Effector memory CD8-positive, alpha-beta T cell (primary cell): ENCODE data around the gene TOX2.

Experiments
- ATAC-seq: fragments of 150-1000 bp; cut with Tn5 transposase; replicated peaks from 2 replicates; pipeline ENCODE4 v1.10.0; 2021; ENCODE audit warnings: mild to moderate bottlenecking, moderate library complexity
- DNase-seq, 3 experiments: peaks; one replicate each; pipeline ENCODE4 v3.0.0; 2021
- H3K27ac Mint-ChIP-seq, 2 donors: one replicate each; pipeline ENCODE4 v1.8.0; 2022; ENCODE audit warnings: mild to moderate bottlenecking in 2 of 2, mixed read lengths in 2 of 2, moderate library complexity in 2 of 2
- H3K27me3 Mint-ChIP-seq, 2 donors: one replicate each; pipeline ENCODE4 v1.8.0; 2022; ENCODE audit warnings: mixed read lengths in 2 of 2
- H3K36me3 Mint-ChIP-seq: one replicate; pipeline ENCODE4 v1.8.0; 2022; ENCODE audit warnings: mild to moderate bottlenecking, moderate library complexity, mixed read lengths; ENCODE audit not compliant: insufficient read depth
- H3K4me1 Mint-ChIP-seq, 2 donors: one replicate each; pipeline ENCODE4 v1.8.0; 2022; ENCODE audit warnings: low read depth in 2 of 2, mixed read lengths in 2 of 2
- H3K4me3 Mint-ChIP-seq, 2 donors: one replicate each; pipeline ENCODE4 v1.8.0; 2022; ENCODE audit warnings: mild to moderate bottlenecking in 2 of 2, mixed read lengths in 2 of 2, moderate library complexity in 2 of 2
- H3K9me3 Mint-ChIP-seq, 2 donors: one replicate each; pipeline ENCODE4 v1.8.0; 2022; ENCODE audit warnings: mixed read lengths in 2 of 2

Gene TOX2

DNA sequence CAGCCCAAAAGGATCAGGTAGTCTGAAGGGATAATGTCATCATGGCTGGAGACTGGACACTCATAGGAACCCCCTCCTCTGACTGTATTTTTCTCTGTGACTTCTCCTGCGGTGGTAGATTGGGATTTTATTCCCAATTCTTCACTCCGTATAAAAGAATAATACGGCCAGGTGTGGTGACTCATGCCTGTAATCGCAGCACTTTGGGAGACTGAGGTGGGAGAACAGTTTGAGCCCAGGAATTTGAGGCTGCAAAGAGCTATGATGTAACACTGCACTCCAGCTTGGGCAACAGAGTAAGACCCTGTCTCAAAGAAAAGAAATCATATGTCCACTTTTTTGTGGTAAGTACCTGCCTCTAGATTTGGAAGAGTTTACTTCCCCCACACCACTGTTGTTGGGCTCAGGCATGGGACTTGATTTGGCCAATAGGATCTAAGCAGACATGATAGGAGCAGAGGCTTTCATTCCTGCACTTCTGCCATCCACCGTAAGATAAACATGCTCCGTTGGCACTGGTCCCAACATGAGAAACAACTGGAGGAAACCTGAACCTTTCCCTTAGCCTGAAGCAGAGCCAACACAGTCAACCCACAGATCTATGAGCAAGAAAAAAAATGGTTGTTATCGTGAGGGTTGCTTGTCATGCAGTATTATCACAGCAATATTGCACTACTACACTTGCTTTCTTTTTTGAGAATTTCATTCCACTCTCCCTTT, 190.3 kb downstream of the TOX2 start:
- no peak overlapping the region for H3K27ac Mint-ChIP-seq
- DNase-seq: no peak

DNA sequence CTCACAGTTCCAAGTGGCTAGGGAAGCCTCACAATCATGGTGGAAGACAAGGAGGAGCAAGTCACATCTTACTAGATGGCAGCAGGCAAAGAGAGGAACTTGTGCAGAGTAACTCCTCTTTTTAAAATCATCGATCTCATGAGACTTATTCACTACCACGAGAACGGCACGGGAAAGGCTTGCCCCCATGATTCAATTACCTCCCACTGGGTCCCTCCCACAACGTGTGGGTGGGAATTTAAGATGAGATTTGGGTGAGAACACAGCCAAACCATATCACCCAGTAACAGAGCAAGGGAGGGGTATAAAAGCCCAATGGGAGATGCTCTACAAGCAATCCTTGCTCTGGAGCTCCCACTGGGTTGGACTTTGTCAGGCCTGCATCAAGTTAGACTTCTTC, 192.0 kb downstream of the TOX2 start:
- H3K36me3 Mint-ChIP-seq: no peaks in the 10 kb centered on the region
- no peaks in the 10 kb centered on the region for H3K4me1 Mint-ChIP-seq
- peaks cover 0 to 2% of the 10 kb centered on the region in 2 donors for H3K9me3 Mint-ChIP-seq
- DNase-seq (no peak), ATAC-seq (no peak)
- peaks cover 79 to 100% of the 10 kb centered on the region in 2 donors for H3K27me3 Mint-ChIP-seq
- no peak overlapping the region for H3K4me3 Mint-ChIP-seq
- H3K27ac Mint-ChIP-seq: no peak overlapping the region

More for the DNA sequence above, 190.3 kb downstream of the TOX2 start:
- Mint-ChIP-seq H3K36me3 (no peaks in the 10 kb centered on the region), H3K27me3 (peaks cover 91 to 100% of the 10 kb centered on the region in 2 donors), H3K4me1 (no peaks in the 10 kb centered on the region), H3K4me3 (no peak overlapping the region), H3K9me3 (peaks cover 0 to 2% of the 10 kb centered on the region in 2 donors)
- no peak for ATAC-seq

DNA sequence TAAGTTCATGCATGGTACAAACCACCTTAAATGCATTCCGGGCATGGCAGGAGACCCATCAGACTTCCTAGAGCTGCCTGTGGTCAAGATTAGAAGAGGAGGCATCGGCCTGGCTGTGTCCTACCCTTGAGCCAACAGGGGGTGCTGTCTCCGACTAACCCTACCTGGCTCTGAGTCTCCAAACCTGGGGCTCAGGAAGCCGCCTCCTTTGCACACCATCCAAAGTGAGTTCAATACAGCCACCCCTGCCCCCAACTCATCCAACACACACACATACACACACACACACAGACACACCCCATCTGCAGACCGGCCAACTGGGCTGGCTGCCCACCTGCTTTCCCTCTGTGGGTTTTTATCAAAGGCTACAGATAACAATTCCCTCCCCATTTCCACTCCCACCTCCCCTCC, 195.3 kb downstream of the TOX2 start:
- no peak for ATAC-seq
- H3K27me3 Mint-ChIP-seq: peaks cover 61 to 100% of the 10 kb centered on the region in 2 donors
- H3K27ac Mint-ChIP-seq: no peak overlapping the region
- no peaks in the 10 kb centered on the region for H3K4me1 Mint-ChIP-seq
- DNase-seq: no peak
- H3K36me3 Mint-ChIP-seq: no peaks in the 10 kb centered on the region
- H3K4me3 Mint-ChIP-seq: no peak overlapping the region
- peaks cover 0 to 2% of the 10 kb centered on the region in 2 donors for H3K9me3 Mint-ChIP-seq

DNA sequence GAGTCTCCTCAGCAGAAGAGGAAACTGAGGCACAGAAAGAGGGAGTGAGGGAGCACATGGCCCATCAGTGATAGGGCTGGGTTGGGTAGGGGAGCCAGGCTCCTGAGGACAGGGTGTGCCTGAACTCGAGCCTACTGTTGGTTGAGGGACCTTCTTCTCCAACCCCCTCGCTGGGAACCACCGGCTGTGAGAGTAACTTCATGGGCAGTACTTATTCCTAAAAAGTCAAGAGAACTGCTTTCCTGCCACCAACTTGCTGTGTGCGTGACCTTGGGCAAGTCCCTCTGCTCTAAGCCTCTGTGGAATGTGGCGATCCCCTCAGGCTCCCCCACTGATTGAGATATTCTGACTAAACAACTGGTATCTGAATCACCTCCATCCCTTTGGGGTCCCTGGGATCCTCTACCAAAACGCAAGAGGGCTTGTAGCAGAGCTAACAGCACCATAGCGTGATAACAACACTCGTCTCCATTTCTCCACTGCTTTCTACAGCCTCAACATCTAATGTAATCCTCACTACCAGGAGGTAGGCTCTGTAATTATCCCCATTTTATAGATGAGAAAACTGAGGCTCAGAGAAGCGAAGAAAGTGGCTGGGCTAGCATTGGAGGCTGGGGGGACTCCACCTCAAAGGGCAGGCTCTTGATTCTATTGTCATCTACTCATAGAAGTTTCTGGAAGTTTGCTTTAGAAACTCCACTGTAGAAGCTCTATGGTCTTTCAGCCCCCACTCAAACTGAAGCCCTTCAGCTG, 196.3 kb downstream of the TOX2 start:
- peaks cover 57 to 99% of the 10 kb centered on the region in 2 donors for H3K27me3 Mint-ChIP-seq
- no peak overlapping the region for H3K27ac Mint-ChIP-seq
- H3K36me3 Mint-ChIP-seq: no peaks in the 10 kb centered on the region
- no peak overlapping the region for H3K4me3 Mint-ChIP-seq
- ATAC-seq: no peak
- H3K9me3 Mint-ChIP-seq: peaks cover 0 to 2% of the 10 kb centered on the region in 2 donors
- no peak for DNase-seq
- no peaks in the 10 kb centered on the region for H3K4me1 Mint-ChIP-seq

DNA sequence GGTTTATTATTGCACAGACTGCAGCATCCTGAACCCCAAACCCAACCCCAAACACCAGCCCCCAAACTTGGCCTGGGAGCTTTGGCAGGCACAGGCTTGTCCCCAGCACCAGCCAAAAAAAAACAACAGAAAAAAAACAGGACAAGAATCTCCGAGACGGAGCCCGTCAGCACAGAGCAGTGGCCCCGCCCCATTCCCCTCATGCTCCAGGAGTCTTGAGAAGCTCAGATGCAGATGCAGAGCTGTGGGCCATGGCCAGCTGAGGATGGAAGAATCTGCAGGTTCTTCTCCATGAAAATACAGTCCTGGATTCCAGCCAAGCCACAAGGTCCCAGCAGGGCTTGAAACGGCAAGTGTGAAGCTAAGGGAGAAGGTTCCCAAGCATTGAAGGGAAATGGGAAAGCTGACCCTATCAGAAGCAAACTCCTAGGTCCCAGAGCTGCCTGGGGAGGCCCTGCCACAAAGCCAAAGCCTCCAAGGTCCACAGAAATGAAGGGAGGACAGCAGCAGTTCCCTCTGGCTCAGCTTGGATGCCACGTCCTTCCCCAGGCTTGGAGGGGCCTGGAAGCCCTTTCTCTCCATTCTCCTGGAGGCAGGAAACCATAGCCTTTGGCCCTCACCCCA, 197.2 kb downstream of the TOX2 start:
- DNase-seq (no peak), ATAC-seq (no peak)
- Mint-ChIP-seq H3K9me3 (peaks cover 0 to 2% of the 10 kb centered on the region in 2 donors), H3K4me3 (no peak overlapping the region), H3K4me1 (peaks cover 0 to 4% of the 10 kb centered on the region in 2 donors), H3K36me3 (no peaks in the 10 kb centered on the region), H3K27me3 (peaks cover 55 to 99% of the 10 kb centered on the region in 2 donors), H3K27ac (no peak overlapping the region)

DNA sequence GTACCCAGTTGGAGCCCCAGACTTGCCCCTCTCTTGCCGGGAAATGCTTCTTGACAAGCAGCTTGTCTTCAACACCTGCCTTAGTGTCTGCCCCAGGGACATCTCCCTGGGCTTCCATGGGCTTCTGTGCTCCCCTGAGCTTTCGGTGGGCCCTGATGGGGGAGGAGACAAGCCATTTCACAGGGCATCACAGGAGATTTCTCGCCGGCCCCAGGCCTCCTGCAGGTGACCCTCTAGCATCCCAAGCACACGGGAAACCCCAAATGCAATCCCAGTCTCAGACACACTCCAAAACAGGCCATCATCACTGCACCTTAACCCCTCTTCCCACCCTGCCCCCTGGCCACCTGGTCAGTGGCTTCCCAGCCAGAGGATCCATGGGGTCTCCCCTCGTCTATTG, 197.8 kb downstream of the TOX2 start:
- H3K36me3 Mint-ChIP-seq: no peaks in the 10 kb centered on the region
- H3K9me3 Mint-ChIP-seq: peaks cover 0 to 1% of the 10 kb centered on the region in 2 donors
- H3K27me3 Mint-ChIP-seq: peaks cover 53 to 99% of the 10 kb centered on the region in 2 donors
- no peak for ATAC-seq
- H3K4me3 Mint-ChIP-seq: no peak overlapping the region
- H3K4me1 Mint-ChIP-seq: peaks cover 0 to 4% of the 10 kb centered on the region in 2 donors
- no peak for DNase-seq
- no peak overlapping the region for H3K27ac Mint-ChIP-seq

DNA sequence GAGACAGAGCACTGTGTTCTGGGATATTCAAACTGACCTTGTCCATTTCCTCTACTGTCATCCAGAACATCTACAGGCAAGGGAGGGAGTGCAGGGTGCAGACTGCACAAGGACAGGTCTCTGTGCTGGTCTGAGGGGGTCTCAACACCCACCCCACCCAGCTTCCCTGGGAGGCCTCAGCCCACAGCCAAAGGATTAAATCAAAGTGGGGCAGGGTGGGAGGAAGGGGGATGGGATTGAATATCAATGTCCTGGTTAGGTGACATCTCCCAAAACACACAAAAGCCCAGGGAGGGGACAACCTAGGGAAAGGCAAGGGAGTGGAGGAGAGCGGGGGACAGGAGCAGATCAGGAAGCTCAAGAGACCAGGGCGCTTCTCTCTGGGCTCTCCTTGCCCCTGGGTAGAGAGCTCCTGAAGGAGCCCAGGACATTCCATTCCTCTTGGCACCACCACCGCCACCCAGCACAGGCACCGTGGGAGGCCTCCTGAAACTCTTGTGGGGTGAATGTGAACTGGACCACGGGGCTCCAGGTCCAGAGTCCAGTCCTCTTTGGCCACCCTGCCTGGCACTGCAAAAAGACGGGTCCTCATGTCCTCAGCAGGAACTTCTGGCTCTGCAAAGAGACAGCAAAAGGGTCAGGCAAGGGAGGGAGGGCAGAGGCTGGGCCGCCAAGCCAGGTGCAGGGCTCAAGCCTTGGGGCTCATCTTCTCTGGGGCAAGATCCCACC, 198.4 kb downstream of the TOX2 start:
- H3K9me3 Mint-ChIP-seq: no peaks in the 10 kb centered on the region
- no peak overlapping the region for H3K4me3 Mint-ChIP-seq
- ATAC-seq (no peak), DNase-seq (no peak)
- H3K27ac Mint-ChIP-seq: no peak overlapping the region
- H3K27me3 Mint-ChIP-seq: peaks cover 53 to 99% of the 10 kb centered on the region in 2 donors
- no peaks in the 10 kb centered on the region for H3K36me3 Mint-ChIP-seq
- peaks cover 0 to 4% of the 10 kb centered on the region in 2 donors for H3K4me1 Mint-ChIP-seq

DNA sequence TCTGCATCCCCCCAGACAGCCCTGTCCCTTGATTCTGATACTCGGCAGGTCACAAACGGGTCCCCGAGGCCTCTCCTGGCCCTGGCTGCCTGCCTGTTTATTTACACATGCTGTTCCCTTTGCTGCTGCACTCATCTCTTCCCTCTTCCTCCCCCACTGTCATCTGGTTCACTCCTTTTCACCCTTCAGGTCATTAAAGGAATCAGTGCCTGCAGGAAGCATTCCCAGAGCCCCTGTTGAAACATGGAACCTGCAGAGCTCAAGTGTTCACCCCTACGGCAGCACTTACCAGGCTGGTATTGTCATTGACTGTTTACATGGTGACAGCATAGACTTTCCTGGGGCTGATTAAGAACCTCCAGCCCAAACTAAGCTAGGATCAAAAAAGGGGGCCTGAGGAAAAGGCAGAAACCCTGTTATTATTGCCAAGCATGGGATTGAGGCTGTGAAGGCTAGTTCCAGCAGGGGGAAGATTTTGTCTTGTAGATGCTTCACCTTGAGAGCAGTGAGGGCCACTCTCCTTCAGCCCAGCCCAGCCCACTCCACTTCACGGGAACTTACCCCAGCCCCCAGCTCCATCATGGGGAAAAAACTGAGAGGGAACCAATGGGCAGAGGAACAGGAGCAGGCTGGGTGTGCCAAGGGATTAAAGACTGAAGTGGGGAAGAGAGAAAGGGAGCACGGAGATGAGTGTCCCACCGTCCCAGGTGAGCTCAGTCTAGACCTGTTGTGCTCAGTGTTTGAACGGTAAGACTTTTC, 199.1 kb downstream of the TOX2 start:
- Mint-ChIP-seq H3K27me3 (peaks cover 53 to 99% of the 10 kb centered on the region in 2 donors), H3K27ac (no peak overlapping the region), H3K4me1 (peaks cover 0 to 4% of the 10 kb centered on the region in 2 donors), H3K4me3 (no peak overlapping the region), H3K9me3 (no peaks in the 10 kb centered on the region), H3K36me3 (peaks cover 4% of the 10 kb centered on the region)
- DNase-seq (no peak), ATAC-seq (no peak)

DNA sequence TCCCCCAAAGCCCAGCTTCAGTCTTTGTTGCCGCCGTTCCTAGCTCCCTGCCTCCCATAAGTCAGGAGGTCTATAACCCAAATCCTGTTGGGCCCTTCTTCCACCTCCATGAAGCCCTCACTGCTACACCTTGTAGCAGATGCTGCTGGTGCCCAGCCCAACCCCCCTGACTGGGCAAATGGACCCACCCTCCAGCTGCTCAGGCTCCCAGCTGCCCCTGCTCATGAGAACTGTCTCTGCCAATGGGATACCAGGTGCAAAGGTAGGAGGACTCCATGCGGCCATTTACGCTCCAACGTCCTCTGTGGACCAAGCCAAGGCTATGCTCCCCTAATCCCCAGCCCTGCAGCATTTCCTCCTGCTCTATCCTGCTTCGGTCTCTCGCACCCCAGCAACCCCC, 200.5 kb downstream of the TOX2 start:
- H3K4me3 Mint-ChIP-seq: no peak overlapping the region
- ATAC-seq (no peak), DNase-seq (no peak)

DNA sequence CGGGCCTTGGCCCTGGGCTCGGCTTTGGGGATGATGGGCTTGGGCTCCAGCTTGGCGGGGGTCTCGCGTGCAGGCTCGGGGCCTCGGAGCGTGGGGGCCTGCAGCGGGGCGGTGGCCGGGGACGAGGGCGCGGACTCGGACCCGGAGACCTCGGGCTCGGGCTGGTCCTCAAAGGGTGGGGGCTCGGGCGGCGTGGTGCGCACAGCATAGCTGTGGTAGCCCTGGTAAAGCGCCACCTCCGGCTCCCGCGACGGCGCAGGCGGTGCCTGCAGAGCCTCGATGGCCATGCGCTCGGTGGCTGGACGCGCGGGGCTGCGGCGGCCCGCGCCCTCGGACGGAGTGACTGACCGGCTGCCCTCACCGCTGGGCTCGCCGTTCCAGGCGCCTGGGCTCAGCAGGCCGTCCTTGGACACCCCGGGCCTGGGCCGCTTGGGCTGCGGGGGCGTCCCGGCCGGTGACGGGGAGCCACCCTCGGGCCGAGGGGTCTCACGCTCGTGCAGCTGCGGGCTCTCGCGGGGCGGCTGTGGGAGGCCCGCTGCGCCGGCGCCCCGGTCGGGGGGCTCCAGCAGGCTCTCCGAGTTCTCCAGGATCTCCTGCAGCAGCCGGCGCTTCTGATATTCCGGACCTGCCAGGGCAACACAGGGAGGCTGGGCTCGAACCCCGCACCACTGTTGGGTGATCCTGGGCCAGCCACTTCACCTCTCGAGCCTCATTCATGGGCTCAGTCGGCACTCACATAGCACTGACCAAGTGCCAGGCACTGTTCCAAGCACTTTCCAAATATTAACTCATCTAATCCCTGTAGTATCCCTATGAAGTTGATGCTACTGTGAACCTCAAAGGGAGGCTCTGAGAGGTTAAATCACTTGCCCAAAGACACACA, 201.4 kb downstream of the TOX2 start:
- Mint-ChIP-seq H3K27me3 (peaks cover 45 to 94% of the 10 kb centered on the region in 2 donors), H3K4me3 (no peak overlapping the region), H3K27ac (no peak overlapping the region), H3K4me1 (peaks cover 0 to 4% of the 10 kb centered on the region in 2 donors), H3K36me3 (peaks cover 4% of the 10 kb centered on the region), H3K9me3 (no peaks in the 10 kb centered on the region)
- ATAC-seq: no peak
- DNase-seq: no peak

More for the DNA sequence above, 200.5 kb downstream of the TOX2 start:
- no peaks in the 10 kb centered on the region for H3K9me3 Mint-ChIP-seq
- no peak overlapping the region for H3K27ac Mint-ChIP-seq
- peaks cover 0 to 4% of the 10 kb centered on the region in 2 donors for H3K4me1 Mint-ChIP-seq
- peaks cover 4% of the 10 kb centered on the region for H3K36me3 Mint-ChIP-seq
- H3K27me3 Mint-ChIP-seq: peaks cover 44 to 94% of the 10 kb centered on the region in 2 donors

DNA sequence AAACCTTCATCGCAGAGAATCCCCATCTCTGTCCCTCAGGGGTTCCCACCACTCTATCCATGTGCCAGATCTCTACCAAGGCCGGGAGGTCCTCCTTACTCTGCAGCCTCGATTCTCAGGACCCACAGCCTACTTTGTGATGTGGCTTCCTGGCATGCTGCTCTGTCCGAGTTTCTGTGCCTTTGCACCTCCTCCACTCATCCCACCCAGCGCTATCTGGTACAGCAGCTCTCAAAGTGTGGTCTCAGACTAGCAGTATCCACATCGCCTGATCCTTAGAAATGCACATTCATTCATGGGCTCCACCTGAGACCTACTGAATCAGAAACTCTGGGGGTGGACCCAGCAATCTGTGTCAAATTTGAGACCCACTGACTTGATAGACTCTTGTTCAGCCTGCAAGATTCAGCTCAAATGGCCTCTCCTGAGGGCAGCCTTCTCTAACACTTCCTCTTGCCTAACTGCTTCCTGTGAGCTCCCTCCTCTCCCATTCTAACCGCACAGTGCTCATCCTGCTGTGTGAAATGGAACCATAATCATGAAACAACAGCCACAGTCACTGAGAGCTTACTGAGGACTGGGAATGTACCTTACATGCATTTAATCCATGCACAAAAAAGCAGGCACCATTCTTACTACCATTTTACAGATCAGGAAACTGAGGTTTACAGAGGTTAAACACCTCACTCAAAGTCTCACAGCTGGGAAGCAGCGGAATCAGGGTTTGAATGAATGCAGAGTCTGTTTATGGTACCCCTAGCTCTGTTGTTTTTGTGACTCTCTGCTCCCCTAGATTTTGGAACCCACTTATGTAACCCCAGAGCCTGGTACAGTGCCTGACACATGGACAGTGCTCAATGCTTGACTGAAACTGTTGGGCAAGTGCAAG, 202.9 kb downstream of the TOX2 start:
- H3K4me3 Mint-ChIP-seq: no peak overlapping the region
- no peaks in the 10 kb centered on the region for H3K9me3 Mint-ChIP-seq
- H3K4me1 Mint-ChIP-seq: peaks cover 0 to 4% of the 10 kb centered on the region in 2 donors
- no peak for ATAC-seq
- peaks cover 53 to 92% of the 10 kb centered on the region in 2 donors for H3K27me3 Mint-ChIP-seq
- H3K27ac Mint-ChIP-seq: no peak overlapping the region
- no peak for DNase-seq
- H3K36me3 Mint-ChIP-seq: peaks cover 4% of the 10 kb centered on the region
